Inflammatory macrophage treated with lipopolysaccharide for 4 hours (primary cell): ENCODE data around the gene NHERF2.
"Not testable (repeated sequence)": the region's sequence is repeated elsewhere in the genome, so short reads cannot be mapped to it uniquely, and the experiment has no call there.

Source experiments
- DNase-seq: peaks from one replicate; pipeline ENCODE4 v3.0.0-alpha.2; 2020

The NHERF2 gene

DNA sequence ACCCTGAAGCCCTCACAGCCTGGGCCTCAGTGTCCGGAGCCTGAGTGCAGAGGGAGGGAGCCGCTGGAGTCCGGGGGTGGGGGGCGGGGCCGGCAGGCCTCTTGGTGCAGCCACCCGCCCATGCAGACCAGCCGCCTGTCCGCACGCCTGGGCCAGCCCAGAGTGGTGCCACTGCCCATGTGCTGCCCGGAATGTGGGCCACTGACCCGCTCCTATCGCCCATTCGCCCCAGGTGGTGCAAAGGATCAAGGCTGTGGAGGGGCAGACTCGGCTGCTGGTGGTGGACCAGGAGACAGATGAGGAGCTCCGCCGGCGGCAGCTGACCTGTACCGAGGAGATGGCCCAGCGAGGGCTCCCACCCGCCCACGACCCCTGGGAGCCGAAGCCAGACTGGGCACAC, 2.6 kb downstream of the NHERF2 start:
- no peak for DNase-seq

DNA sequence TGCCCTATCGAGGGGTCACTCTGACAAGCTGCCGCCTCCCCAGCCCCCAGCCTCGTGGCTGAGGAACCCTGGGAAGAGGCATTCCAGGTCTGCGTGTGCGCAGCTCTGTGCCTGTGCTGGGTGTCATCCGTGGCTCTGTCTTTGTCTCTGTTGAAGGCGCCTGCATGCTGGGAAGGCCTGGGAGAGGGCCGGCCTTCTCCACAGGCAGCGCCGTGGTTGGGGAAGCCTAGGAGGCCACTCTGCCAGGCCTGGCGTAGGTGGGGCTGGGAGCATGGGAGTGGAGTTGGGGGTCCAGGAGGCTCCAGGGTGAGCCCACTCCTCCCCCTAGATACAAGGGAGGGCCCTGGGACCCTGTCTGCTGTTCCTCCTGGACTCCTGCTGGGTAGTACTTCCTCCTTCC, 3.3 kb downstream of the NHERF2 start:
- no peak for DNase-seq

DNA sequence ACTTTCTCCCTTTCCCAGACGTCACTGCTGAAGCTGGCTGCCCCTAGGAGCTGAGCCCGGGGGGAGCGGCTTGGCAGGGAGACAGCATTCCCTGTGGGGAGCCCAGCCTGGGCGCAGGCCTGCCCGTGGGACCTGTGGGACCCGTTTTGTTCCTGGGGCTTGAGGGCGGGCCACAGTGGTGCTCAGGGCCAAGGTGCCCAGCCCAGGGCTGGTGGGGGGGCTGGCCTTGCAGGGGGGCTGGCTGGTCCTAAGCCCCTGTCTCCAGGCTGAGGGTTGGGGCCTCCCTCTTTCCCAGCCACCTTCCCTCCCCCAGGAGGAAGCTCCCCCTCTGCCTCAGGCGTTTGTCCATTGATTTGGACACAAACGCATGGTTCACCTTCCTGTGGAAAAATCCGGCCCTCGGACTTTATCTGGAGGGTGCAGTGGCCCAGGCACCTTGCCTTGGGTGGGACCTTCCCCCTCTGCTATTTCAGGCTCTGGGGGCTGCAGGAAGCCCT, 4.4 kb downstream of the NHERF2 start:
- DNase-seq, result no peak

DNA sequence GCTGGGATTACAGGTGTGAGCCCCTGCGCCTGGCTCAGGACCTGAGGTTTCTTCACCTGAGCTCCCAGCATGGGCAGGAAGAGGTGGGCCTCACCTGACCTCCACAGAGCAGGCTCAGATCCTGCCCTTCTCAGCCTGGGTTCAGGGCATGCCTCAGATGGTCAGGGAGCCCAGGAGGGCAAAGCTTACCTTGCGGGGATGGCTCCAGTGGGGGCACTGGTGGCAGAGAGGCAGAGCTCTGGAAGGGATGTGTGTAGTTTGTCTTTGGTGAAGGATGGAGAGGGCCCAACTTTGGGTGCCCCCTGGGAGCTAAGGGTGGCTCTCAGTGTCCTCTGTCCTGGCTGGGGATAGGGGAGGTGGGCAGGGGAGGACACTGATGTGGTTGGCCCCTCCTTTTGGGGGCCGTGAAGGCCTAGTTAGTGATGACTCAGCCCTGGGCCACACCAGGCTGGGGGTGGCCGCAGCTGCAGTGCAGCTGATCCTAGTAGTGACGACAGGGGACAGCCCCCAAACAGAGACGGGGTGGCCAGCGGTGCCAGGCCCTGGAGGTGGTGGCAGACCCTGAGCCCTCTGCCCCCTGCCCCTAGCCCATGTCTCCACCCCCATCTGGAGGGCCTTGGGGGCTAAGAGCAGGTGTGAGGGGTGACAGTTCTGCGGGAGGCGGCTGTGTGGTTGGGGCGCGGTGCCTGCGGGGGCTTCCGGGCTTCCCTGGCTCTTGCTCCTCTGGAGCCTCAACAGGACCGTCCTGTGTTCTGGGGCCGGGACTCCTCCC, 5.8 kb downstream of the NHERF2 start:
- no peak for DNase-seq

DNA sequence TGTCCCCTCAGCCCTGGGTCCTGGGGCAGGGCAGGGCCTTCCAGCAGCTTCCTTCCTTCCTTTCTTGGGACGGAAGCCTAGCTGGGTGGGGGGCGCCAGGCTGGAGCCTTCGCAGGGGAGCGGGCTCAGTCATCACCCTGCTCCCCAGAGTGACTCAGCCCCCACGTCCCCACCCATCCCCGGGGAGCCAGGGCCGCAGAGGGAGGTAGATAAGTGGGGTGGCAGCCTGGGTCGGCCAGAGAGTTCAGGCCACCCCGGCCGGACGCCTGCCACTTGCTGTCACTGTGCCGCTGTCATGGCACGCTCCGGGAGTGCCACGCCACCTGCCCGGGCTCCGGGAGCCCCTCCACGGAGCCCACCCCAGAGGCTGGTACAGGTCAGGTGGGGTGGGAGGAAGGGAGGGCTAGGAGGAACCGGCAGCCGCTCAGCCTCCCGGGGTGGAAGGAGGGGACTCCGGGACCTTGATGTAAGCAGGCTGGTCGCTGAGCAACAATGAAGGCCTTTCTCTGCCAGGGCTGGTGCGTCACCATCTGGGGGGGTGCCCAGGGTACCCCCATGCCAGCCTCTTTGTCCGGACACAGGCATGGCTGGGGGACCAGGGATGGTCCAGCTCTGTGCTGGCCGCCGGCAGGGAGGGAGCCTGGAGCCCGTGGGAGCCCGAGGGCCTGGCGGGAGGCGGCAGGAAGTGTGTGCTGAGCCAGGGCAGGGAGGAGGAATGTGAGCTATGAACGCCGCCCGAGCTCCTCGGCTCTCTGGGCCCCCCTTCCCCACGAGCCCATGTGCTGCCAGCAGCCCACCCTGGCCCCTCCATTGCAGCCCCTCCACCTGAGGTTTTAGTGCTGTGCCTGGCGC, 6.6 kb downstream of the NHERF2 start:
- no peak for DNase-seq

DNA sequence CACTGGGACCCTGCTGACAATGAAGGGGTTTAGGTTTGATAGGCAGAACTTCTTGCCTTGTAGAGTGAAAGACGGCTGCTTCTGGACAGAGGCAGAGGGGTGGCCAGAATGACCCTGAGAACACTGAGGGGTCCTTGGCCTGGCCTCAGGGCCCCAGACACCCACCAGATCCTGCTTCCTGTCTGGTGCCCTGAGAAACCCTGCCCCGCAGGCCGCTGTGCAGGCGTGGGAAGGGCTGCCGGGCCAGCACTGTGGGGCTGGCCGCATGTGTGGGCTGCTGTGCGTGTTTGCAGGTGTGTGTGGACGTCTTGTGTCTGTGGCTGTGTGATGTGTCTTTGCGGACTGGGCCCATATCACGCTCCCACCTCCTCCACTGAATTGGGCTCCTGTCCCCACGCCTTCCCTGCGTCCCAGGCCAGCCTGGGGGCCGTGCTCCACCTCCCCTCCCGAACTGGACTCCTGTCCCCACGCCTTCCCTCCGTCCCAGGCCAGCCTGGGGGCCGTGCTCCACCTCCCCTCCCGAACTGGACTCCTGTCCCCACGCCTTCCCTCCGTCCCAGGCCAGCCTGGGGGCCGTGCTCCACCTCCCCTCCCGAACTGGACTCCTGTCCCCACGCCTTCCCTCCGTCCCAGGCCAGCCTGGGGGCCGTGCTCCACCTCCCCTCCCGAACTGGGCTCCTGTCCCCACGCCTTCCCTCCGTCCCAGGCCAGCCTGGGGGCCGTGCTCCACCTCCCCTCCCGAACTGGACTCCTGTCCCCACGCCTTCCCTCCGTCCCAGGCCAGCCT, 7.4 kb downstream of the NHERF2 start:
- not testable (repeated sequence) for DNase-seq

DNA sequence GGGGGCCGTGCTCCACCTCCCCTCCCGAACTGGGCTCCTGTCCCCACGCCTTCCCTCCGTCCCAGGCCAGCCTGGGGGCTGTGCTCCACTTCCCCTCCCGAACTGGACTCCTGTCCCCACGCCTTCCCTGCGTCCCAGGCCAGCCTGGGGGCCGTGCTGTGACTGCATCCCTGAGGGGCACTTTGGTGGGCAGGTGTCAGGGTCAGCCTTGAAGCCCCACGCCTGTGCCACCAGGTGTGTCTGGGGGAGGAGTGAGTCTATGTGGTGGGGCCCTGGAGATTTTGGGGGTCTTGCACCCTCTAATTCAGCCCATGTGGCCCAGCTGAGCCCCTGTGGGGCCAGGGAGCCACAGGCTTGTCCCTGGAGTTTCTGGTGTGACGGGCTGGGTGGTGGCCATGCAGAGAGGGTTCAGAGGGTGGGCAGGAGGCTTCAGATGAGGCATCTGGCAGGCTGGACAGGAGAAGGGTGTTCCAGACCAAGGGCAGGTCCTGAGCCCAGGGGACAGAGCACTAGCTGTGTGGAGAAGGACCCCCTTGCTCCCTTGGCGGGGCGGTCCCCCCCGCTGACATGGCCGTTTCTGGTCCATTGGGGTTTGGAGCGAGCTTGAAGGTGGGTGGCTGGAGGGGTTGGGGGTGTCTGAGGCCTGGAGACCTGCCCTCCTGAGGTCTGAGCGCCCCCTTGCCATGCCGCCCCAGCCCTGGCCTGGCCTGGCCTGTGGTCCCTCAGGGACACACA, 8.2 kb downstream of the NHERF2 start:
- no peak for DNase-seq

DNA sequence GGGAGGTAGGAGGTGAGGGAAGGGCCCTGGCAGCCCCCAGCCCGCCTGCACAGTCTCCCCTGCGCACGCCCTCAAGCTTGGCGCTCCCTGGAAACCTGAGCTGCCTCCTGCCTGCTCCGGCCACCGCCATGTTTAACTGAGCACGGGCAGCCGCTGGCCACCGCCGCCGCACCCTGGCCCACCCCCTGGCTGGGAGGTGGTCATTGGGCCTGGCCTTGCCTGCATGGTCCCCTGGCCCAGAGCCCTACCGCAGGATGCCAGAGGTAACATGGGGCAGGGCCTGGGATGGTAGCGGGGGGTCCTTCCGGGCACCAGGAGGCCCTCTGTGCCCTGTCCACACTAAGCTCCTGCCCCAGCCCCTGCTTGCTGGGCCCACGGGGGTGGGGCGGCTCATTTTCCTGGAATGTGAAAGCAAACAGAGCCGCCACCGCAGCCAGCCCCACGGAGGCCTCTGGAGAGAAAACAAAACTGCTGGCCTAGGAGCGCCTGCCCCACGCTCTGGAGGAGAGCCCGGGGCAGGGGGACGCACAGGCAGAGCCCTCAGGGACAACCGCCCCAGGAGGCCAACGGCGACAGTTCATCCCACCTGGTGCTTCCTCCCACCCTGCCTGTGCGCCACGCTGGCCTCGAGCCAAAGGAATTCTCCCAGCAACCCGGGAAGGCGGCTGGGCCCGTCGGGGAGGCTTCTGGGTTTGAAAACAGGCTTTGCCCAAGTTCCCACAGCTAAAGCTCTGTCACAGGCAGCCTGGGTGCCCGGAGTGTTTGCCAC, 8.9 kb downstream of the NHERF2 start:
- DNase-seq, result no peak

DNA sequence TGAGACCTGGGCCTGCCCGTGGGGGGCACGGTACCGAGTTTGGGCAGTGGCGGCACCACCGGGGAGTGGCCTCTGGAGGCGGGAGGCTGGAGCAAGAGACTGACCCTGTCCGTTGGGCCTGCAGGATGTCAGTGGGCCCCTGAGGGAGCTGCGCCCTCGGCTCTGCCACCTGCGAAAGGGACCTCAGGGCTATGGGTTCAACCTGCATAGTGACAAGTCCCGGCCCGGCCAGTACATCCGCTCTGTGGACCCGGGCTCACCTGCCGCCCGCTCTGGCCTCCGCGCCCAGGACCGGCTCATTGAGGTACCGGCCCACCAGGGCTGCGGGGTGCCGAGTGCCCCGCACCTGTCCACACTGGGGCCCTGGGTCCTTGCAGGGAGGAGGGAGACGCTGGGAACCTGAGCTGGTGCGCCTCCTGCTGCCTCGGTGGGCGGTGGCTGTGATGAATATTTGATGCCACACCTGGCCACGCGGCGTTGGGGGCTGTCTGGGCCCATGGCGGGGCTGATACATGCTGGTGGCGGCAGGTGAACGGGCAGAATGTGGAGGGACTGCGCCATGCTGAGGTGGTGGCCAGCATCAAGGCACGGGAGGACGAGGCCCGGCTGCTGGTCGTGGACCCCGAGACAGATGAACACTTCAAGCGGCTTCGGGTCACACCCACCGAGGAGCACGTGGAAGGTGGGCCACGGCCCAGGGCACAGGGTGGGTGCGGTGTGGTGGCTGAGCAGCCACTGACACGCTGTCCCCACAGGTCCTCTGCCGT, 9.7 kb downstream of the NHERF2 start:
- no peak for DNase-seq

DNA sequence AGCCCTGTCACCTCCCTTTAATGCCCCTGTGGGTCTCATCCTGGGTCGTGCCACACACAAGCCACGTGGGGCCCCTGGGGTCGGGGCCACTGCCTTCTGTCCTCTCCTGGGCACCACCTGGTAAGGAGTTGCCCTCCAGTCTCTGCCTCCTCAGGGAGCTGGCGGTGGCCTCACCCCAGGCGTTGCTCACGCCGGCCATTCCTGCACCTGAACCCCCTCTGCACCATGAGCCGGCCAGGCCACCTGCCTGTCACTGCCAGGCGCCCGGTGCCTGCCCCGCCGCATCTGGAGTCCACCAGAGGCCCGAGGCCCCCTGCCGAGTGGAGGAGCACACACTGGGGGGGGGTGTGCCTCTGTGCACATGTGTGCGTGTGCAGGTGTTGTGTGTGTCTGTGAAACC, 10.4 kb downstream of the NHERF2 start:
- DNase-seq, result no peak

DNA sequence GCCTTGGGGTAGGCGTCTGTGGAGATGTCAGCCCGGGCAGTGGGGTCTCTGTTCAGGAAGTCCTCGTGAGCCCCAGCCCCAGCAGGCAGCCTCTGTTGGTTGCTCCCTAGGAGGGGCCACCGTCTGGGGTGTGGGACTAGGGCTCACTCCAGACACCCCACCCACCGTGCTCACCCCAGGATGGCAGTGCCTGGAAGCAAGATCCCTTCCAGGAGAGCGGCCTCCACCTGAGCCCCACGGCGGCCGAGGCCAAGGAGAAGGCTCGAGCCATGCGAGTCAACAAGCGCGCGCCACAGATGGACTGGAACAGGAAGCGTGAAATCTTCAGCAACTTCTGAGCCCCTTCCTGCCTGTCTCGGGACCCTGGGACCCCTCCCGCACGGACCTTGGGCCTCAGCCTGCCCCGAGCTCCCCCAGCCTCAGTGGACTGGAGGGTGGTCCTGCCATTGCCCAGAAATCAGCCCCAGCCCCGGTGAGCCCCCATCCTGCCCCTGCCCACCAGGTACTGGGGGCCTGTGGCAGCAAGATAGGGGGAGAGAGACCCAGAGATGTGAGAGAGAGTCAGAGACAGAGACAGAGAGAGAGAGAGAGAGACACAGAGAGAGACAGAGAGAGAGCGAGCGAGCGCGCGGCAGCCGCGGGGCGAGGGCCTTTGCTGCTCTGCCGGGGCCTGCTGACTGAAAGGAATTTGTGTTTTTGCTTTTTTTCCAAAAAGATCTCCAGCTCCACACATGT, 11.1 kb downstream of the NHERF2 start:
- DNase-seq, result no peak

DNA sequence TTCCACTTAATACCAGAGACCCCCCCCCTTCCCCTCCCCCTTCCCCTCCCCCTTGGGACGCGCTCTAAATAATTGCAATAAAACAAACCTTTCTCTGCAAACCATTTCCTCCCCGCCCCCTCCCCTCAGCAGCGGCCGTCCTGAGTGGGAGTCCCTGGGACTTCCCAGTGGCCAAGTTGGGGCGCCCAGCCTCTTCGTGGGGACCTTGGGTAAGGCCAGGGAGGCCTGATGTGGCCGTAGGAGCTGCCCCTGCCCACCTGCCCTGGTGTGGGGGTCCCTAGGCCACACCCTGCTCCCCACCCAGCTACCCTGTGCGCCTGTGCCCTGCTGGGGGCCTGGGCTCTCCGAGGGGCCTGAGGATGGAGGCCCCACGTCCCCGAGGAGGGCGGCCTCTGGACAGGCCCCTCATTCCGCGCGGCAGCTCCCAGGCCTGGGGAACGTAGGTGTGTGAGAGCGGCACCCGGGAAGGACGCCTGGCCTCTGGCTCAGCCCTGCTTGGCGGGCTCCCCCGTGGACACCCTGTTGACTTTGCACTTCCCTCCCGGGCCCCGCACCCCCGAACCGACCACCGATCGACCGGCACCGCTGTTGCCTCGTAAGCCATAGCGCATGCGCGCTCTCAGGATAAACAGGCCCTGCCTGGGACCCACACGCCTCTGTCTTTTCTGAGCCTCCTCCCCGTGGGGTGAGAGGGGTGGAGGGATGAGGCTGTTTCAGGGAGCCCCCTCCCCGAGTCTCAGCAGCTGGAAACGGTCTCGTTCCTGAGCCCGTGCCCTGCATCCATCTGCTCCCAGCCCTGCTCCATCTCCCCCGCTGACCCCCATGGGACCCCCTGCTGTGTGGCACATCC, 11.9 kb downstream of the NHERF2 start:
- no peak for DNase-seq

DNA sequence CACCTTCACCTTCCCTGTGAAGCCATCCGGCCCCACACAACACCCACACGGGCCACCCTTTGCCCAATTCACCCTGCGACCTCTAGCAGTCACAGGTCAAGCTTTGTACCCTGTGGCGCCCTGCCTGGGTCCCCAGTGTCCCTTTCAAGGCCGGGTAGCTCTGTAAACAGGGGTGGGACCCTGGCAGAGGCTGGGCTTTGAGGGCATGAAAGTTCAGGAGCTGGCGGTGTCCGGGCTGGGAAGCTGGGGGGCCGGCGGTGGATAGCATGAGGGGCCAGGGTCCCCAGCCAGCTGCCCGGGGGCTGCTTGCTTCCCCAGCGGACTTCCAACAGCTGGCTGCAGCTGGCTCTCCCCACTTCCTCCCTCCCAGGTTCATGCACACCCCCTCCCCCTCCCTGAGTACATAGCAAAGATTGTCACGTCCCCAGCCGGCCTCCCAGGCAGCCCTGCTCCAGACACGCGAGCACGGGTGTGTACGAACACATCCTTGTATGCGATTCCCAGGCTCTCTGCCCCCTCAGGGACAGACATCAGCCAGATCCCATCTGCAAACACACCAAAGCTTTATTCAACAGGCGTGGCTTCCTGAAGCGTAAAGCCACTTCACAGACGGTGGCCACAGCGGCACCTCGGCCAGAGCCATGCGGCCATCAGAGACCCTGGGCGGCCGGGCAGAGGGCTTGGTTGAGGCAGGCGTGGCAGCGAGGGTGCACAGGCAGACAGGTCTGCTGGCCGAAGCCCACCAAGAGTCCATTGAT, 12.8 kb downstream of the NHERF2 start:
- DNase-seq, result no peak

DNA sequence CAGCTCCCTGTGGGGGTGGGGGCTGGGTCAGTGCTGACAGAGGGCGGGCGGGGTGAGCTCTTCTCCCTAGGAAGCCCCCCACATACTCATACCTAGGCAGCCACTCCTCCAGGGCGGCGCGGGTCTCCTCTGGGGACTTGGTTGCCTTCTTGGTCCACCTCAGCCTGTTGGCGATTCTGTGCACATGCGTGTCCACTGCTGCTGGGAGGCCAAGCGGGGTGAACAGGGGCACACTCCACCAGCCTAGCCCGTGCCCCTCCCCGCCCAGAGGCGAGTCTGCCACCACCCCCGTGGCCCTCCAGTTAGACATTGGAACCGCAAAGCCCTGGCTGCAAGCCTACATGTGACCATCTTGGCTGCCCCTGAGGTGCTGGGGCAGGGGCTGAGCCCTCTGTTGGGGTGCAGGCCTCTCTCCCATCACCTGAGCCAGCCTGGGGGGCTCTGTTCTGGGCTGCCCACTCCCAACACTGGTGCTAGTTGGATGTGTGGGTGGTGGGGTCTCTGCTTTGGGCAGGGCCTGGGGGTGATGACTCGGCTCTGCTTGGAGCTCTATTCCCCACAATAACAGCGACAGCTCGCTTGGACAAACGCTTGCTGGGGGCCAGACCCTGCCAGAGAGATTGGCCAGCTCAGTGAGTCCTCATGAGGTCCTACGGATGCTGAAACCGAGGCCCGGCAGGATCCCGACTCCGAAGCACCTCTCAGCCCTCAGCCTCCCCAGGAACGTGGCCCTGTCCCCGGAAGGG, 13.5 kb downstream of the NHERF2 start:
- DNase-seq, result no peak

DNA sequence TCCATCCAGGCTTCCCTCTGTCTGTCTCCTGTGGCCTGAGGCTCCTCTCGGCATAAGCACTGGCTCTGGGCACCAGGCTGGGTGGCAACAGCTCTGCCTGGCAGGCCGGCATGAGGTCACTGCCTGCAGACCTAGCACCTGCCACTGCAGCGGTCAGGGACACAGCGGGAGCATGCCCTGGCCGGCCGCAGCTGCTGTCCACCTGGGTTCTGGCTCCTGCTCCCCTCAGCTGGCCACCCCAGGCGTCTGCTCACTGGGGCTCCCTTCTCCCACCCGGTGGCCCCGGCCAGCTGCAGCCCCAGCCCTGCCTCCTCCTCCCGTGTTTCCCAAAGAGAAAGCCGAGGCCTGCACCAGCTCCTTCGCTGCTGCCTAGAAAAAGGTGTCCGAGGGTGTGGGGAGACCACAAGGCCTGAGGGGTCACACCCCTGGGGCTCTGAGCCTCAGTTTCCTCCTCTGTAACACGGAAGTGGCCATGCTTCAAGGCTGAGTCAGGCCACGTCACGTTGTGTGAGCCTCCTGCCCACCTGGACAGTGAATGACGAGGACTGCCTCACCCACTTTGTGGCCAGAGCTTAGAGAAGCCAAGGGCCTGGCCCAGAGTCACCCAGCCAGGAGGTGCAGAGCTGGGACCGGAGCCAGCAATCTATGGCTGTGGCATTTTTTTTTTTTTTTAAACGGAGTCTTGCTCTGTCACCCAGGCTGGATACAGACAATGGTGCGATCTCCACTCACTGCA, 14.3 kb downstream of the NHERF2 start:
- no peak for DNase-seq

DNA sequence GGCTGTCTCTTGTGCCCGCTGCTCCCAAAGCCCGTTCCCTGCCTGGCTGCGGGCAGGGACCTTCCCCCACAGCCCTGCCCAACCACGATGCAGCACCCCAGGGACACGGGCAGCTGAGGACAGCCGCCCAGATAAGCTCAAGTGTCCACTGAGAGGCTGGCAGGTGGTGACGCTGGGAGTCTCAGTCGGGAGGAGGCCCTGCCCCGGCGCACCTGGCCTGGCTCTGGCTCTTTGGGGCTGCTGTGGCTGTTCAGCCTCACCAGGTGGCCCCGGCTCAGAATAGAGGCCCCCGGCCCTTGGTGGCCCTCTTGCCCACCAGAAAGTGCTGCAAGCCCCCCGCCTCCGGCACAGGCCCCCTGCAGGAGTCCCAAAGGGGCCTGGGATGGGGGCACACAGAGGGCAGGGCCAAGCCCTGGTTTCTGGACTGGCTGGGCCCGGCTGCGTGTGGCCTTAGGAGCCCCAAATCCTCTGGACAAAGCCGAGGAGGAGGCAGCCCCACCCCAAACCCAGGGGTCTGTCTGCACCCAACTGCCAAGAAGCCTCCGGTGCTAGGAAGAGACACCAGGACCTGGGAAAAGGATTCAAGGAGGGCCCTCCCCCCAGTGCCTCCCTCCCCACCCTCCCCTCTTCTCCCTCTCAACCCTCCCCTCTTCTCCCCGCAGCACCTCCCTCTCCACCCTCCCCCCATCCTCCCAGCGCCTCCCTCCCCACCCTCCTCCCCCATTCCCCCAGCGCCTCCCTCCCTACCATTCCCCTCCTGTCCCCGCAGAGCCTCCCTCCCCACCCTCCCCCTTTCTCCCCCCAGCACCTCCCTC, 15.7 kb downstream of the NHERF2 start:
- DNase-seq, result no peak
